ENCODE measurements around the gene KRTAP10-1. TPM values are rescaled to one million over a fixed set of nuclear protein-coding genes. Genes with fewer than 3 reads are reported as not detected.
A peak's percentile ranks its signal among the peaks of the same experiment; 100 is the strongest.
"Not testable (repeated sequence)": the region's sequence is repeated elsewhere in the genome, so short reads cannot be mapped to it uniquely, and the experiment has no call there.

The KRTAP10-1 gene
- total RNA-seq, 2 experiments from 2014 or later = not detected

DNA sequence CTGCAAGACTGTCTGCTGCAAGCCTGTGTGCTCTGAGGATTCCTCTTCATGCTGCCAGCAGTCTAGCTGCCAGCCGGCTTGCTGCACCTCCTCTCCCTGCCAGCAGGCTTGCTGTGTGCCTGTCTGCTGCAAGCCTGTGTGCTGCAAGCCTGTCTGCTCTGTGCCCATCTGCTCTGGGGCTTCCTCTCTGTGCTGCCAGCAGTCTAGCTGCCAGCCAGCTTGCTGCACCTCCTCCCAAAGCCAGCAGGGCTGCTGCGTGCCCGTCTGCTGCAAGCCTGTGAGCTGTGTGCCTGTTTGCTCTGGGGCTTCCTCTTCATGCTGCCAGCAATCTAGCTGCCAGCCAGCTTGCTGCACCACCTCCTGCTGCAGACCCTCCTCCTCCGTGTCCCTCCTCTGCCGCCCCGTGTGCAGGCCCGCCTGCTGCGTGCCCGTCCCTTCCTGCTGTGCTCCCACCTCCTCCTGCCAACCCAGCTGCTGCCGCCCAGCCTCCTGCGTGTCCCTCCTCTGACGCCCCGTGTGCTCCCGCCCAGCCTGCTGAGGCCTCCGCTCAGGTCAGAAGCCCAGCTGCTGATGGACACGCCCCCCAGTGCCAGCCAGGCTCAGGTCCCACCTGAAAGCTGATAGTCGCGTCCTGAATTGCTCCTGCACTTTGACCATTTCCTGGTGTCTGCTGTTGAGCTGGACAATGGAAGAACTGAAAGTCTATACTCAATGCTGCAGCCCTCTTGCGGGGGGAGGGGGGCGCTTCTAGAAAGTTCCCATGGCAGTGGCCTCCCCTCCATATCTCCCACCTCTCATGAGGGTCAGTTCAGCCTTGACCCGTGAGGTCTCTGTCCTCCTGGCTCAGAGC, 34.7 kb upstream of the KRTAP10-1 start:
- H3K36me3 Mint-ChIP-seq = peaks cover 1% of the 10 kb centered on the region
- DNase-seq = no peak
- no peak overlapping the region for H3K4me3 Mint-ChIP-seq
- no peak overlapping the region for H3K27ac Mint-ChIP-seq
- H3K4me1 Mint-ChIP-seq = no peaks in the 10 kb centered on the region
- H3K9me3 Mint-ChIP-seq = peaks cover 19% of the 10 kb centered on the region
- H3K27me3 Mint-ChIP-seq = no peaks in the 10 kb centered on the region

DNA sequence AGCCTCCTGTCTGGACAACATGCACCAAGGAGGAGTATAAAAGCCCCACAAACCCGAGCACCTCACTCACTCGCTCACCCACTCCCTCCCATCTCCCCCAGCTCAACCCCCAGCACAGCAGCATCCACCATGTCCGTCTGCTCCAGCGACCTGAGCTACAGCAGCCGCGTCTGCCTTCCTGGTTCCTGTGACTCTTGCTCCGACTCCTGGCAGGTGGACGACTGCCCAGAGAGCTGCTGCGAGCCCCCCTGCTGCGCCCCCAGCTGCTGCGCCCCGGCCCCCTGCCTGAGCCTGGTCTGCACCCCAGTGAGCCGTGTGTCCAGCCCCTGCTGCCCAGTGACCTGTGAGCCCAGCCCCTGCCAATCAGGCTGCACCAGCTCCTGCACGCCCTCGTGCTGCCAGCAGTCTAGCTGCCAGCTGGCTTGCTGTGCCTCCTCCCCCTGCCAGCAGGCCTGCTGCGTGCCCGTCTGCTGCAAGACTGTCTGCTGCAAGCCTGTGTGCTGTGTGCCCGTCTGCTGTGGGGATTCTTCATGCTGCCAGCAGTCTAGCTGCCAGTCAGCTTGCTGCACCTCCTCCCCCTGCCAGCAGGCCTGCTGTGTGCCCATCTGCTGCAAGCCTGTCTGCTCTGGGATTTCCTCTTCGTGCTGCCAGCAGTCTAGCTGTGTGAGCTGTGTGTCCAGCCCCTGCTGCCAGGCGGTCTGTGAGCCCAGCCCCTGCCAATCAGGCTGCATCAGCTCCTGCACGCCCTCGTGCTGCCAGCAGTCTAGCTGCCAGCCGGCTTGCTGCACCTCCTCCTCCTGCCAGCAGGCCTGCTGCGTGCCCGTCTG, 33.8 kb upstream of the KRTAP10-1 start, which contains the start of gene KRTAP10-4:
Gene KRTAP10-4, plus strand, starts transcription at position 100 of the 827 bp plus-strand sequence. Its CDS starts 30 bp downstream, at position 130.
- H3K27ac Mint-ChIP-seq, H3K27me3 Mint-ChIP-seq, DNase-seq, H3K36me3 Mint-ChIP-seq, H3K4me1 Mint-ChIP-seq, H3K4me3 Mint-ChIP-seq: not testable (repeated sequence)
- H3K9me3 Mint-ChIP-seq = peaks cover 17% of the 10 kb centered on the region

DNA sequence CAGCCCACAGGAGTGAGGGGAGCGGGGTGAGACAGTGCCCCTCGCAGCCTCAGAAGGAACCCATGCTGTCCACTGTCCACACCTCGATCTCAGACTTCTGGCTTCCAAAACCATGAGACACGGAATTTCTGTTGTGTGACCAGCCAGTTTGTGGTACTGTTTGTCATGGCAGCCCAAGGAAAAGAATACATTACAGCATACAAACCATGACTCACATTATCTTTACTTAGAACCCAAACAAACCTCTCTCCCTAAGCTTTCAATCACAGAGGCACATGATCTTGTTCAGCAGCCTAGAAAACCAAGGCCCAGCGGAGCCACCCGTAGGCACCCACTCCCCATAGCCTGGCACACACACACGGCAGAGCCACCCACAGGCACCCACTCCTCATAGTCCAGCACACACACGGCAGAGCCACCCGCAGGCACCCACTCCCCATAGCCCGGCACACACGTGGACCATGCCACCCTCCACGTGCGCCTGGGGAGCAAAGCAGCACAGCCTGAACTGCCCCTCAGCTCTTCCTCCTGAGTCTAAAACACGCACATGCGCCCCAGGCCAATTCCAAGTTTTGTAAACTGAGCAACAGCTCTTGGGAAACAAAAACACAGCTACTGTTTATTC, 33.1 kb upstream of the KRTAP10-1 start:
- H3K36me3 Mint-ChIP-seq = peaks cover 1% of the 10 kb centered on the region
- no peak overlapping the region for H3K4me3 Mint-ChIP-seq
- peaks cover 13% of the 10 kb centered on the region for H3K9me3 Mint-ChIP-seq
- no peak overlapping the region for H3K27ac Mint-ChIP-seq
- DNase-seq = no peak
- H3K4me1 Mint-ChIP-seq = no peaks in the 10 kb centered on the region
- no peaks in the 10 kb centered on the region for H3K27me3 Mint-ChIP-seq

DNA sequence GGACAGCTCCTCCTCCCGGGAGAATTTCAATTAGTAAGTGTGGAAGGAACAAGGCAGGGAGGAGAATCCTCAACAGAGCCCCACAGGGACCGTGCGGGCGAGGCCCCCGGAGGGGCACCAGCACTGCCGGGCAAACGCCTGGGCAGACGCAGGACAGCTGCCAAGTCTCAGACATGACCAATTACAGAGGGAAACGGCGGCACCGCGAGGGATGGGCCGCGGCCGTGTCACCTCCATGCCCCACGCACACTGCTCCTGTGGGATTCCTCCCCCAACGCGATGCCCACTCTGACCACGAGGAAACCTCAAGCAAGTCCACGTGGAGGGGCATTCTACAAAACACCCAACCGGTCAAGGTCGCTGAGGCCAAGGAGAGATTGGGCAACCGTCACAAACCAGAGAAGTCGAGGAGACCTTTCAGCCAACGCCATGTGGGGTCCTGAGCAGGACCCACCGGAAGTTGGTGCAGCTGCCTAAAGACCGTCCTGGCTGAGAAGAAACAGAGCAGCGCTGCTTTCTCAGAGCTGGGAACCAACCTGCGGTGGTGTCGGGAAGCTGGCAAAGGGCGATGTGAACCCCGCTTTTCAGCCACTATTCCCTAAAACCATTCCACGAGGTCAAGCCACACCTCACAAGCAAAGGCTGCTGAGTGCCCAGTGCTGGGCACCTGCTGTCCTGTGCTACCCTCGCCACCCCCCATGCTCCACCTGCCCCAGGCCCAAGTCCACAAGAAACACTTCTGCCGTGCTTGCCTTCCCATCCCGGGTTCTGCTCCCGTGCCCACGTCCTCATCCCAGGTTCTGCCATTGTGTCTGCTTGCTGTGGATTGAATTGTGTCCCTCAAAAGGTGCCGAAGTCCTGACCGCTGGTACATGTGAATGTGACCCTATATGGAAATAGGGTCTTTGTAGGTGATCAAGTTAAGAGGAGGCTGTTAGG, 32.1 kb upstream of the KRTAP10-1 start:
- peaks cover 4% of the 10 kb centered on the region for H3K9me3 Mint-ChIP-seq
- no peaks in the 10 kb centered on the region for H3K27me3 Mint-ChIP-seq
- H3K27ac Mint-ChIP-seq = no peak overlapping the region
- no peak overlapping the region for H3K4me3 Mint-ChIP-seq
- no peaks in the 10 kb centered on the region for H3K4me1 Mint-ChIP-seq
- no peak for DNase-seq
- no peaks in the 10 kb centered on the region for H3K36me3 Mint-ChIP-seq

DNA sequence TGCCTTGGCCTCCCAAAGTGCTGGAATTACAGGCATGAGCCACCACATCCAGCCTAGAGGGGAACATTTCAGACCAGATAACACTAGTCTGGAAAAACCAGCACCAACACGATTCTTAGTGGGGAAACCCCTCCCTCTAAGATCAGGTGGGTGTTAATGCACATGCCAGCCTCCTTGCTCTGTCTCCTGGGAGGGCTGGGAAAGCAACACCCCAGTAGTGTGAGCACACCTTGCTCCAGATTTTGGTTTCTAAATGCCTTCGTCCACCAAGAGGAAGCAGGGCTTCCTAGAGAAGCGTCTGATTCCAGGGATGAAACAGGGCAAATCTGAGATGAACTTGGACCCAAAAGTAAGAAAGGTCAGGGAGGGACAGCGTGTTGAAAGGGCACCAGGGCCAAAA, 31.3 kb upstream of the KRTAP10-1 start:
- no peaks in the 10 kb centered on the region for H3K4me1 Mint-ChIP-seq
- H3K27ac Mint-ChIP-seq = no peak overlapping the region
- H3K9me3 Mint-ChIP-seq = peaks cover under 1% of the 10 kb centered on the region
- no peaks in the 10 kb centered on the region for H3K36me3 Mint-ChIP-seq
- no peaks in the 10 kb centered on the region for H3K27me3 Mint-ChIP-seq
- H3K4me3 Mint-ChIP-seq = no peak overlapping the region
- no peak for DNase-seq

DNA sequence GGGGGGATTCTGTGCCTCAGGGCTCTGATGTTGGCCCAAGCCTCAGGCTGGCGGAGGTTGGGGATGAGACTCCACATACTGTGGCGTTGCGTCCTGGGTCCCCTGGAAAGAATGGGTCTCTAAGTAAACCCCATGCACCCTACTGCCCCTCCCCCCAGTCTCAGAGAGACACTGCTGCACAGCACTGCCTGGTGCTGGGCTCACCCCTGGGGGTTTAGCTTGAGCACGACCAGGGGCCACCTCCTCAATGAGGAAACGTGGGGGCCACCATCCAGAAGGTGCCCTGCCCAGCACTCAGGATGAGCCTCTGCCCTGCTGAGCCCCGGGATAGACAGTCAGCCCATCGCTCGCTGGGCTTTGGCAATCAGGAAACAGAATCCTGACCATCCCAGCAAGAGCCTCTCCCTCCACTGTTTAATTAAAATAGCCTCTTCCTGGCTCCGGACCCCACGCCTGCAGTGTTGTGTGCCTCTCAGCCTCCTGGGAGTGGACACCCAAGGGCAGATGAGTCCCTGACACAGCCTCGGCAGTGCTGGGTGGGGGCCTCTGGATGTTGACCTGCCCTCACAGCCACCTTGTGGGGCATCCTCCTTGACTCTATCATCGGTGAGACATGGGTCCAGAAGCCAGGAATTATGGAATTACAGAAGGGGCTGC, 30.0 kb upstream of the KRTAP10-1 start:
- Mint-ChIP-seq H3K27ac (no peak overlapping the region), H3K36me3 (no peaks in the 10 kb centered on the region)
- DNase-seq = no peak

DNA sequence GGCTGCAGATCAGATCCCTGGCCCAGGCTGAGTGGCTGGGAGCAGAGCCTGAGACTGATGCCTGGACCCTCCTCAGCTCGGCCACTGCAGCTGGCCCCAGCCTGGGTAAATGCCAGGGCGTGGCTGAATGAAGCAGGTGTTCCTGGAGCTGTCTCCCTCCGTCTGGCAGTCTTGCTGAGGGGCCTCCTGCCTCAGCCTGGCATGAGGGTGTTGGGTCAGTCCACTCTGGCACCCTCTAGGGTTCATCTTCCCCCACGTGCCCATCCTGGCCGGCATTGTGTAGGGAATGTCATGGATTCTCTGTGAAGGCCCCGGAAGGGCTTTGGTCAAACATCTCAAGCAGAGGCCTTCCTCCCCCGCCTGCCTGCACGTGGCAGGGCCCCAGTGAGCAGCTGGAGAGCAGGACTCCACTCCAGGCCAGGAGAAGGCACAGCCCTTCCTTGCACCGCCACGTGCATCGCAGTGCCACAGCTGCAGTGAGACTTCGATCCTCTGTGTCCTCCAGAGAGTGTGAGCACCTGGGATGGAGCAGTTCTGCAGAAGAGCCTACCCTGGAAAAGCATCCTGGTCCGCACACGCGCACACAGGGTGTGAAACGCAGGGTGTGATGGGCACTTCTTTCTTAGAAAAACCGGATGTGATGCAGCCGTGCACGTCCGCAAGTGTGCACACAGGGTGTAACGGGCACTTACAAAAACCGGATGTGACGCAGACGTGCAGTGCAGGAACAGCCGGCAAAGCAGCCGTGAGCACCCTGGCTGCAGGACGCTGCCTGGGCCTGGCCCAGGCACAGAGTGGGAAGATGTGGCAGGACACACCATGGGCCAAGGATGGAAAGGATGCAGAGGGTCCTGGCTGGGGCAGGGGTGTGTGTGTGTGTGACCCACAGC, 28.9 kb upstream of the KRTAP10-1 start:
- Mint-ChIP-seq H3K27ac (no peak overlapping the region), H3K4me3 (no peak overlapping the region), H3K36me3 (no peaks in the 10 kb centered on the region), H3K9me3 (peaks cover 1% of the 10 kb centered on the region), H3K27me3 (no peaks in the 10 kb centered on the region), H3K4me1 (peaks cover 9% of the 10 kb centered on the region)
- DNase-seq = no peak

More for the DNA sequence above, 30.0 kb upstream of the KRTAP10-1 start:
- Mint-ChIP-seq H3K4me3 (no peak overlapping the region), H3K27me3 (no peaks in the 10 kb centered on the region), H3K4me1 (peaks cover 6% of the 10 kb centered on the region), H3K9me3 (peaks cover 1% of the 10 kb centered on the region)

DNA sequence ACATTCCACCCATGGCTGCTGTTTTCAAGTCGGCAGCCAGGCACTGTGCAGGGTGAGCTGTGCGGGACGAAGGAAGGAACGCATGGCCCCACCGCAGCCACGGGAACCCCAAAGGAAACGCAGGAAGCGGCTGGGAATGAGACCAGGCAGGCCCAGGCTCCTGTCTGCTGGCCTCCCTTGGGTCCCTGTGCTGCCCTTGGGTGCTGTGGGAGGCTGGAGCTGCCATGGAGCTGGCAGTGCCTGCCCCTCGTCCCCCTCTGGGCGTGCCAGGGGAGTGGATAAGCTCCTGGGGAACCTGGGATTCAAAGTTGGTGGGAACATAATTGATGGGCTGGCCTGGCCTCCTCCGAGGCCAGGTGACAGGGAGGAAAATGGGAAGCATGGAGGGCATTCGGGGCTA, 28.3 kb upstream of the KRTAP10-1 start:
- Mint-ChIP-seq H3K4me3 (no peak overlapping the region), H3K27ac (no peak overlapping the region), H3K27me3 (no peaks in the 10 kb centered on the region), H3K36me3 (no peaks in the 10 kb centered on the region), H3K9me3 (peaks cover 2% of the 10 kb centered on the region), H3K4me1 (peaks cover 9% of the 10 kb centered on the region)
- DNase-seq = no peak

DNA sequence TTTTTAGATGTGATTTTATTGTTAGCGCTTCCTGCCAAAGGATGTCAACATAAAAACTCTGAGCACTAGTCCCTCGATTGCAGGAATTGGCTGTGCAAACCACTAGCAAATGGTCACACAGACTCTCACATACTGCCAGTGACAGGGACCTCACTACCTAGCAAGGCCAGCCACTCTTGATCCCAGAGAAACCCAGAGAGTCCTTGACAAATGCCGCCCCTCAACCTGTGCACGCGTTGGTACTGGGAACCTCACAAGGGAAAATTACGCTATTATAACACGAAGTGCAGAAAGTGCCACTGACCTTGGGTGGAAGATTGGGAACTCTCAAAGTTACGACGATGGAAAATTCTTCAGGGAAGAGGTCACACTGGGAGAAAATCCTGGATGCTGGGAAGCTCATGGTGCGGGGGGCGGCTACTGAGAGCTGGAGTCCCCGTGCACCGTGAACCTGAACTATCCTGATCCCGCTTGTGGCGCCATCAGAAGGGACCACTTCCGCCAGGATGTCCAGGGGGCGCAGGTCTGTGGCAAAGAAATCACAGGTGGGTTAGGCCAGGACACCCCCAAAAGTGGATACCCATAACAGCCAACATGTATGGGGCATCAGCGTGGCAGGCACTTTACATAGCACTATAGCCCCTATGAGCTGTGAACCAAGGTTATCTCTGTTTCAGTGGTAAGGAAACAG, 27.6 kb upstream of the KRTAP10-1 start:
- Mint-ChIP-seq H3K27me3 (no peaks in the 10 kb centered on the region), H3K36me3 (peaks cover under 1% of the 10 kb centered on the region), H3K4me1 (peaks cover 9% of the 10 kb centered on the region), H3K4me3 (no peak overlapping the region), H3K27ac (no peak overlapping the region), H3K9me3 (peaks cover 3% of the 10 kb centered on the region)
- DNase-seq = no peak

DNA sequence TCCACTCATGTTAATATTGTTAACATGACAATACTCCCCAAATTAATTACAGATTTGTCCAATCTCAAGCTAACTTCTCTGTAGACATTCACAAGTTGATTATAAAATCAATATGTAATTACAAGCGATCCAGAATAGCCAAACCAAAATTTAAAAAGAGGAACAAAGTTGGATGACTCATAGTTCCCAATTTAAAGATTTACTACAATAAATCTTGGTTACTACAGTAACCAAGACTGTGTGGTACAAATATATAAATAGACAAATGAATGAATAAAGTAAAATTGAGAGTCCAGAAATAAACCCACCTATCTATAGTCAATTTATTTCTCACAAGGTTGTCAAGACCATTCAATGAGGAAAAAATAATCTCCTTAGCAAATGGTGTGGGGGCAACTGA, 26.4 kb upstream of the KRTAP10-1 start:
- Mint-ChIP-seq H3K4me3 (no peak overlapping the region), H3K27me3 (no peaks in the 10 kb centered on the region), H3K36me3 (peaks cover 4% of the 10 kb centered on the region), H3K4me1 (peaks cover 9% of the 10 kb centered on the region), H3K27ac (no peak overlapping the region), H3K9me3 (peaks cover 13% of the 10 kb centered on the region)
- DNase-seq = no peak

DNA sequence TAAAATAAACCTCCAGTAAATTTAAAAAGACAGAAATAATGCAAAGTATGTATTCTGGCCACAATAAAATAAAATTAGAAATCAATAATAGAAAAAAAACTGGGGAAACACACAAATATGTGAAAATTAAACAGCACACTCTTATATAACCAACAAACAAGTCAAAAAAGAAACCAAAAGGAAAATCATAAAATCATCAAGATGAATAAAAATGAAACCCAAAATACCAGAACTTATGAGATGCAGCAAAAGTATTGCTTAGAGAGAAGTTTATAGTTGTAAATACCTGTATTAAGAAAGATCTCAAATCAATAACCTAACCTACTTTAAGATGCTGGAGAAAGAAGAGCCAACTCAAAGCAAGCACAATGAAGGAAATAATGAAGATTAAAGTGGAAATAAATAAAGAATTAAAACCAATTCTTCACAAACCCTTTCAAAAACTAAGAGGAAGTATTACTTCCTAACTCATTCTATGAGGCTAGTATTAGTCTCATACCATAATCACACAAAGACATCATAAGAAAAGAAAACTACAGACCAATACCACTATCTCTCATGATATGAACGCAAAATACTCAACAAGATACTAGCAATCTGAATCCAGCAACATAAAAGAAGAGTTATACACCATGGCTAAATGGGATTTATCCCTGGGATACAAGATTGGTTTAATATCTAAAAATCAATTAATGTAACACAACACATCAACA, 25.0 kb upstream of the KRTAP10-1 start:
- H3K36me3 Mint-ChIP-seq = peaks cover 7% of the 10 kb centered on the region
- peaks cover 9% of the 10 kb centered on the region for H3K4me1 Mint-ChIP-seq
- no peak for DNase-seq
- H3K4me3 Mint-ChIP-seq = no peak overlapping the region
- H3K9me3 Mint-ChIP-seq = peaks cover 19% of the 10 kb centered on the region
- peak overlapping the region; percentile 70 for H3K27ac Mint-ChIP-seq
- no peaks in the 10 kb centered on the region for H3K27me3 Mint-ChIP-seq

DNA sequence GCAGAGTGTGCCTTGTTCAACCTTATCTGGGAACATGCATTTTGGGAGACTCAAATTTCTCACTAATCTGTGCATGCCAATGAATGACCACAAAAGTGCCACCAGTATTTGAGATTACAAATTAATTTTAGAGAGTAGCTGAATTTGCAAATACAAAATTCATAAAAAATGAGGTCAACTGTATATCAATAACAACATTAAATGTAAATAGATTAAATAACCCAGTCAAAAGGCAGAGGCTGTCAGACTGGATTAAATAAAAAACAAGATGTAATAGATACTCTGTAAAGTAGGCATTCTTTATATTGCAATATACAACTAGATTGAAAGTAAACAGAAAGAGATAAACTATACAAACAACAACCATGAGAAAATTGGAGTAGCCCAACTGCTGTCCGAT, 24.1 kb upstream of the KRTAP10-1 start:
- H3K9me3 Mint-ChIP-seq = peaks cover 21% of the 10 kb centered on the region
- H3K4me1 Mint-ChIP-seq = peaks cover 9% of the 10 kb centered on the region
- H3K4me3 Mint-ChIP-seq = no peak overlapping the region
- DNase-seq = no peak
- H3K36me3 Mint-ChIP-seq = peaks cover 8% of the 10 kb centered on the region
- no peak overlapping the region for H3K27ac Mint-ChIP-seq
- H3K27me3 Mint-ChIP-seq = no peaks in the 10 kb centered on the region

All from activated naive CD8-positive, alpha-beta T cell treated with anti-CD3 and anti-CD28 coated beads for 36 hours (primary cell).